Lower lobe of right lung (tissue), 2 donors: ENCODE measurements around the gene SND1. TPM values are rescaled to one million over a fixed set of nuclear protein-coding genes. Genes with fewer than 3 reads are reported as not detected.

Experiments
- ATAC-seq, 2 donors: fragments of 200-7000 bp; cut with Tn5 transposase; one replicate each; pipeline ENCODE4 v1.9.1; 2020 to 2022; ENCODE audit warnings: mild to moderate bottlenecking in 2 of 2, moderate library complexity in 2 of 2
- DNase-seq: peaks from one replicate; pipeline ENCODE4 v3.0.0-alpha.2; 2020
- H3K27ac ChIP-seq: fragments of 200-600 bp; one replicate; pipeline ENCODE4 v1.8.0; 2022
- H3K27me3 ChIP-seq: fragments of 200-600 bp; one replicate; pipeline ENCODE4 v1.8.0; 2022; ENCODE audit warnings: low read depth
- H3K36me3 ChIP-seq: fragments of 200-600 bp; one replicate; pipeline ENCODE4 v1.8.0; 2022; ENCODE audit warnings: mild to moderate bottlenecking
- H3K4me1 ChIP-seq: fragments of 200-600 bp; one replicate; pipeline ENCODE4 v1.8.0; 2022
- H3K4me3 ChIP-seq: fragments of 200-600 bp; one replicate; pipeline ENCODE4 v1.8.0; 2022; ENCODE audit warnings: mild to moderate bottlenecking
- H3K9me3 ChIP-seq: fragments of 200-600 bp; one replicate; pipeline ENCODE4 v1.8.0; 2022
- intact Hi-C: fragments of 100-400 bp; cut with DNase I; formaldehyde crosslinking; loops from one replicate; pipeline ENCODE4 v1.11.0; 2022
- total RNA-seq: library from RNA; stranded (reverse); fragmentation: NEBNext Ultra II Directional; extraction: Animal tissue kit (Norgen Biotek cat#: 25700); gene quantifications from one replicate; pipeline ENCODE4 v1.2.1, GENCODE V29; 2021
- TF ChIP-seq, protein P1 (sequence below): fragments of 200-600 bp; IDR thresholded peaks from one replicate; pipeline ENCODE4 v1.8.0; 2022; ENCODE audit warnings: antibody characterized with exemption, mild to moderate bottlenecking
- donor health status: DM: no; HTN: yes; CAD: no; lungs with severe emphysema.

Gene SND1
- total RNA-seq, 1 donor from 2014 or later, result 142 TPM

DNA sequence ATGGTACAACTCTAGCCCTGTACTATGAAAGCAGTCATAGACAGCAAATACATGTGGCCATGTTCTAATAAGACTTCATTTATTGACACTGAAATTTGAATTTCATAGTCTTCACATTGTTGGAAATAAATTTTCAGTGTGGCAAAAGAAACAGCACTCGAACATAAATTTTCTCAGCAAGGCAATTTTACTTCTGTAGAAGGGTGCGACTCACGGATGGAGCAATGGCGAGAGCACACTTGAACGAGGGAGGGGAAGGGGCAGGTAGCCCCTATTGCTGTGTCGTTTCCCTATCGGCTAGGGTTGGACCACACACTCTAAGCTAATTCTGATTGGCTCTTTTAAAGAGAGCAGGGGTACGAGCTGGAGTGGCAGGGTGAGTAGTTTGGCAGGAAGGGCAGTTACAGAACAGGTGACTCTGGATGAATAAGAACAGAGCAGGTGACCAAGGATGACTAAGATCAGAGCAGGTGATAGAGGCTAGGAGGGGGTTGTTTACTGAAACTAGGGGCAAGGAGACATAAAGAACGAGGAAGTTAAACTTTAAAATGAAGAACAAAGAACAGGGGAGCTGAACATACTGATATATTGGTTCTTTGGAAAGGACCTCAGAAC lies 327.2 kb downstream of the SND1 start:
- Histone ChIP-seq H3K27me3 (no peaks in the 10 kb centered on the region), H3K9me3 (peaks cover 4% of the 10 kb centered on the region), H3K4me3 (no peak overlapping the region), H3K27ac (no peak overlapping the region), H3K36me3 (peaks cover 5% of the 10 kb centered on the region), H3K4me1 (peaks cover 14% of the 10 kb centered on the region)
- no peak for DNase-seq
- TF ChIP-seq, protein P1, sequence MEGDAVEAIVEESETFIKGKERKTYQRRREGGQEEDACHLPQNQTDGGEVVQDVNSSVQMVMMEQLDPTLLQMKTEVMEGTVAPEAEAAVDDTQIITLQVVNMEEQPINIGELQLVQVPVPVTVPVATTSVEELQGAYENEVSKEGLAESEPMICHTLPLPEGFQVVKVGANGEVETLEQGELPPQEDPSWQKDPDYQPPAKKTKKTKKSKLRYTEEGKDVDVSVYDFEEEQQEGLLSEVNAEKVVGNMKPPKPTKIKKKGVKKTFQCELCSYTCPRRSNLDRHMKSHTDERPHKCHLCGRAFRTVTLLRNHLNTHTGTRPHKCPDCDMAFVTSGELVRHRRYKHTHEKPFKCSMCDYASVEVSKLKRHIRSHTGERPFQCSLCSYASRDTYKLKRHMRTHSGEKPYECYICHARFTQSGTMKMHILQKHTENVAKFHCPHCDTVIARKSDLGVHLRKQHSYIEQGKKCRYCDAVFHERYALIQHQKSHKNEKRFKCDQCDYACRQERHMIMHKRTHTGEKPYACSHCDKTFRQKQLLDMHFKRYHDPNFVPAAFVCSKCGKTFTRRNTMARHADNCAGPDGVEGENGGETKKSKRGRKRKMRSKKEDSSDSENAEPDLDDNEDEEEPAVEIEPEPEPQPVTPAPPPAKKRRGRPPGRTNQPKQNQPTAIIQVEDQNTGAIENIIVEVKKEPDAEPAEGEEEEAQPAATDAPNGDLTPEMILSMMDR, result no peak
- intact Hi-C loops, result no loop called here
- no peak for ATAC-seq

DNA sequence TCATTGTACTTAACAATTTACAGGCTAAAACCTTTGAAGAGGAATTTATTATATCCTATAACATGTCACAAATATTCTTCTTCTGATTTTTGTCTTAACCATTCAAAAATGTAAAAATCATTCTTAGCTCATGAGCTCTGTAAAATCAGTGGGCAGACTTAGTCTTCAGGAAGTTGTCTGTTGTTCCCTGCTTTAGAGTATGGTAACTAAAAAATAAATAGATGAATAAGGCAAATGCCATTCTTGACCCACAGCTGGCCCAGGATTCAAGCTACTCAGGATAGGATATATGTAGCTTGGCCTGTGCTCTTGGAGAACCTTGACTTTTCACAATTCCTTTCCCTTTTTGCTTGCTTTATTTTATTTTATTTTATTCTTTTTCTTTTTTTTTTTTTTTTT lies 327.7 kb downstream of the SND1 start:
- Histone ChIP-seq H3K4me1 (peaks cover 14% of the 10 kb centered on the region), H3K27me3 (no peaks in the 10 kb centered on the region), H3K9me3 (peaks cover 4% of the 10 kb centered on the region), H3K36me3 (peaks cover 5% of the 10 kb centered on the region), H3K27ac (no peak overlapping the region), H3K4me3 (no peak overlapping the region)
- DNase-seq, result no peak
- ATAC-seq, result no peak
- intact Hi-C loops, result no loop called here
- TF ChIP-seq, protein P1, result no peak

DNA sequence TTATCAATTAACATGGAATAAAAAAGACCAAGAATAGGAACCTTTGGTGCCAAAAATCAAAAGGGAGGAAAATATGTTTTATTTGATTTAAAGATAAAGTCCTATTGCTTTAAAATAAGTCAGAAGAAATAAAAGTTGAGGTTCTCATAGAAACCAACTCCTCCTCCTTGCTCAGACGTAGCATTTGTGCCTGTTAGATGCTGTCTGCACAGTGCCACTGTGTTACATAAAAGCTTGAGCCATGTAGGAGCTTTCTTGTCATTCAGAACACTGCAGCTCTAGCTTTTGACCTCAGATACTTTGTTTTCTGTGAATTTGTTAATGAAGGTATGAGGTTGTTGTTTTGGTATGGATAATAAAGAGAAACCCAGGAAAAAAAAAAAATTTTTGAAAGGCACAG lies 328.9 kb downstream of the SND1 start:
- intact Hi-C loops, result no loop called here
- H3K27me3 ChIP-seq, result no peaks in the 10 kb centered on the region
- no peak overlapping the region for H3K4me3 ChIP-seq
- peaks cover 5% of the 10 kb centered on the region for H3K36me3 ChIP-seq
- peaks cover 4% of the 10 kb centered on the region for H3K9me3 ChIP-seq
- no peak for DNase-seq
- H3K27ac ChIP-seq, result no peak overlapping the region
- TF ChIP-seq, protein P1, result no peak
- peaks cover 10% of the 10 kb centered on the region for H3K4me1 ChIP-seq
- no peak for ATAC-seq

DNA sequence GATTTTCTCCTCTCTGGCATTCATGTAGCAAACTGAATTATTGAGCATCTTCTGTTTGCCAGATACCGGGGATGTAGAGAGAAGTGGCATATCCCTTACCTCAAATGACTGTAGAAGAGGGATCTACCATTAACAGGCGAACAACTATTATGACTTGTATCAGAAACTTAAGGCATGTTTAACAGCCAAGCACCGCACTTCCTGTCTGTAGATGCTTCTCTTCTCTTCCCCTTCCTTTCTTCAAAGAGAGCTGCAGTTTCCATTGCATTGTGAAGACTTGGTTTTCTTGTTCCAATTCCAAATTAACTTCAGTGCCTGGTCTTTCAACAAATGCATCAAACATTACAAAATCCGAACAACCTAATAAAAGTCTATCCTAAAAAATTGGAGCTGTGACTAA lies 330.0 kb downstream of the SND1 start:
- ATAC-seq (no peak), DNase-seq (no peak)
- Histone ChIP-seq H3K4me3 (no peak overlapping the region), H3K4me1 (peaks cover 6% of the 10 kb centered on the region), H3K27me3 (no peaks in the 10 kb centered on the region), H3K36me3 (peaks cover under 1% of the 10 kb centered on the region), H3K9me3 (peaks cover 4% of the 10 kb centered on the region), H3K27ac (no peak overlapping the region)
- intact Hi-C loops, result no loop called here
- TF ChIP-seq, protein P1, result no peak

DNA sequence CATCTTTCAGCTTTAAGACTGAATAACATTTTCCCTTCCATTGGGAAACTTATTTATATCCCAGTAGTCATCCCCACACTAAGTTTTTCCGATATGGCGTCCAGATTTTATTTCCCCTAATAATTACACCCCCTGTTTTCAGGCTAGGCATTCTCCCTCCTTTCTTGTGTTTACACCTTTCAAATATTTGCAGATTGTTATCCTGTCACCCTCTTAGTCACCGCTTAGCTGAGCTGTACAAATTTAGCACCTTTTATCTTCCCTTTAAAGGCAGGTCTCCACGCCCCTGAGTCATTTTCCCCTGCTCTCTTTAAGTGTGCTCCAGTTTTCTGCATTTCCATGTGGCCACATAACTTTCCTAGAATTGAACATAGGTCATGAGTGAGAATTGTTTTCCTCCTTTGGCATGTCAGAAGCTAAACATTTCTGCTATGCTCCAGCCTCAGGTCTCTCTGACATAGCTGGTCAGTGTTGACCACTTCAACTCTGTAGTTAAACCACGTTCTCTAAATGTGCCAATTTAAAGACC lies 331.9 kb downstream of the SND1 start:
- ATAC-seq (peak; percentile 70 to 91), DNase-seq (no peak)
- intact Hi-C loops, result no loop called here
- Histone ChIP-seq H3K4me3 (no peak overlapping the region), H3K27ac (no peak overlapping the region), H3K9me3 (peaks cover 4% of the 10 kb centered on the region), H3K27me3 (no peaks in the 10 kb centered on the region), H3K4me1 (peaks cover 23% of the 10 kb centered on the region), H3K36me3 (no peaks in the 10 kb centered on the region)
- TF ChIP-seq, protein P1, result no peak
